BE2C (cell line): ENCODE data around the gene ECI2.

ENCODE experiments used
- DNase-seq: peaks from one replicate; pipeline ENCODE4 v3.0.0-alpha.2; 2020
- H3K27me3 ChIP-seq: fragments of 250-450 bp; sonication (Bioruptor Pico); 2 replicates; pipeline ENCODE4 v1.5.1; 2020; ENCODE audit warnings: mild to moderate bottlenecking
- H3K36me3 ChIP-seq: fragments of 250-450 bp; sonication (Bioruptor Pico); 2 replicates; pipeline ENCODE4 v1.5.1; 2020; ENCODE audit warnings: mild to moderate bottlenecking
- H3K4me1 ChIP-seq: fragments of 250-450 bp; sonication (Bioruptor Pico); 2 replicates; pipeline ENCODE4 v1.5.1; 2020
- H3K4me3 ChIP-seq: 2 replicates; pipeline ENCODE4 v1.5.1; 2011; ENCODE audit warnings: low read depth, low read length
- H3K9me3 ChIP-seq: fragments of 250-450 bp; sonication (Bioruptor Pico); 2 replicates; pipeline ENCODE4 v1.5.1; 2020
- TF ChIP-seq, protein P1 (sequence below): IDR thresholded peaks from 2 replicates; pipeline ENCODE4 v1.5.1; 2012; ENCODE audit warnings: mild to moderate bottlenecking, low read depth, low read length

ECI2 gene

GRCh38 chr6:4071330-4071729 lies 64.0 kb downstream of the ECI2 start:
- Histone ChIP-seq H3K4me1 (no peaks in the 10 kb centered on the region), H3K4me3 (no peak overlapping the region), H3K36me3 (no peaks in the 10 kb centered on the region), H3K9me3 (no peaks in the 10 kb centered on the region), H3K27me3 (no peaks in the 10 kb centered on the region)
- DNase-seq: no peak
- TF ChIP-seq, protein P1, sequence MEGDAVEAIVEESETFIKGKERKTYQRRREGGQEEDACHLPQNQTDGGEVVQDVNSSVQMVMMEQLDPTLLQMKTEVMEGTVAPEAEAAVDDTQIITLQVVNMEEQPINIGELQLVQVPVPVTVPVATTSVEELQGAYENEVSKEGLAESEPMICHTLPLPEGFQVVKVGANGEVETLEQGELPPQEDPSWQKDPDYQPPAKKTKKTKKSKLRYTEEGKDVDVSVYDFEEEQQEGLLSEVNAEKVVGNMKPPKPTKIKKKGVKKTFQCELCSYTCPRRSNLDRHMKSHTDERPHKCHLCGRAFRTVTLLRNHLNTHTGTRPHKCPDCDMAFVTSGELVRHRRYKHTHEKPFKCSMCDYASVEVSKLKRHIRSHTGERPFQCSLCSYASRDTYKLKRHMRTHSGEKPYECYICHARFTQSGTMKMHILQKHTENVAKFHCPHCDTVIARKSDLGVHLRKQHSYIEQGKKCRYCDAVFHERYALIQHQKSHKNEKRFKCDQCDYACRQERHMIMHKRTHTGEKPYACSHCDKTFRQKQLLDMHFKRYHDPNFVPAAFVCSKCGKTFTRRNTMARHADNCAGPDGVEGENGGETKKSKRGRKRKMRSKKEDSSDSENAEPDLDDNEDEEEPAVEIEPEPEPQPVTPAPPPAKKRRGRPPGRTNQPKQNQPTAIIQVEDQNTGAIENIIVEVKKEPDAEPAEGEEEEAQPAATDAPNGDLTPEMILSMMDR: no peak

- no peak for DNase-seq
- no peaks in the 10 kb centered on the region for H3K9me3 ChIP-seq
- H3K27me3 ChIP-seq: no peaks in the 10 kb centered on the region
- no peaks in the 10 kb centered on the region for H3K36me3 ChIP-seq
- no peak overlapping the region for H3K4me3 ChIP-seq
- H3K4me1 ChIP-seq: no peaks in the 10 kb centered on the region
- TF ChIP-seq, protein P1: no peak
Measured at GRCh38 chr6:4069199-4069598, 66.2 kb downstream of the ECI2 start.

- Histone ChIP-seq H3K4me1 (no peaks in the 10 kb centered on the region), H3K36me3 (peaks cover 11% of the 10 kb centered on the region), H3K9me3 (no peaks in the 10 kb centered on the region), H3K4me3 (no peak overlapping the region), H3K27me3 (no peaks in the 10 kb centered on the region)
- TF ChIP-seq, protein P1: no peak
- no peak for DNase-seq
Measured at GRCh38 chr6:4067673-4068072, 67.7 kb downstream of the ECI2 start.

GRCh38 chr6:4066029-4066755 lies 69.2 kb downstream of the ECI2 start:
- no peaks in the 10 kb centered on the region for H3K27me3 ChIP-seq
- DNase-seq: no peak
- no peak overlapping the region for H3K4me3 ChIP-seq
- no peaks in the 10 kb centered on the region for H3K4me1 ChIP-seq
- TF ChIP-seq, protein P1: no peak
- H3K9me3 ChIP-seq: no peaks in the 10 kb centered on the region
- peaks cover 24% of the 10 kb centered on the region for H3K36me3 ChIP-seq
